GM19463 (cell line): ENCODE results near the gene EZH1.

Source experiments
- ATAC-seq: cut with Tn5 transposase; IDR thresholded peaks from one replicate; pipeline ENCODE4 v1.9.1; 2021; ENCODE audit warnings: mild to moderate bottlenecking, moderate library complexity; ENCODE audit not compliant: unreplicated experiment

EZH1 gene

GRCh38 chr17:42723636-42724035, 21.2 kb downstream of the EZH1 start:
- ATAC-seq = no peak

DNA sequence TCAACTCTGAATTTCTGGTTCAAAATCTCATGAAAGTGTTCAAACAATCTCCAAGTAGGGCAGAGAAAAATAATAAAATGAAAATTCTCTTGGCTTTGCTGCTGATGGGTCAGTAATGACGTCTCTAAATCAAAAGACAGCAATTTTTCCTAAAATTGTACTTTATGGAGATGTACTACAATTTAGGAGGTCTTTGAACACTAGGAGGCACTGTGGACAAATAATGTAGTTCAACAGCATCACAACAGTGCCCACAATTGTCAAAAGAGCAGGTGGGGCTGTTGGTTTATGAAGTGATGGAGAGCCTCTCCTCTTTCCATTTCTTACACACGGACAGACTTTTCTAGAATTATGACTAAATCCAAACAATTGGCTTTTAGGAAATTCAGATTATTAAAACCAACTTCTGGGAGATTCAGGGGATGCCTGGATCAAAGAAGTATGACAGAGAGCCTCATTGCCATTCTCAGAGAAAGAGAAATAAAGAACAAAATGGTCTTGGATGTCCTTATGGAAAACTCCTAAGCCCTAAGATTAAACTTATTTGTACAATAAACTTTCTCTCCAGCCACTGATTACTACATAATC, 23.8 kb downstream of the EZH1 start:
- no peak for ATAC-seq

GRCh38 chr17:42709561-42709960, 35.3 kb downstream of the EZH1 start:
- no peak for ATAC-seq

GRCh38 chr17:42708588-42708987, 36.3 kb downstream of the EZH1 start:
- no peak for ATAC-seq

- ATAC-seq = no peak
These were observed 38.1 kb downstream of the EZH1 start for GRCh38 chr17:42706732-42707131.

DNA sequence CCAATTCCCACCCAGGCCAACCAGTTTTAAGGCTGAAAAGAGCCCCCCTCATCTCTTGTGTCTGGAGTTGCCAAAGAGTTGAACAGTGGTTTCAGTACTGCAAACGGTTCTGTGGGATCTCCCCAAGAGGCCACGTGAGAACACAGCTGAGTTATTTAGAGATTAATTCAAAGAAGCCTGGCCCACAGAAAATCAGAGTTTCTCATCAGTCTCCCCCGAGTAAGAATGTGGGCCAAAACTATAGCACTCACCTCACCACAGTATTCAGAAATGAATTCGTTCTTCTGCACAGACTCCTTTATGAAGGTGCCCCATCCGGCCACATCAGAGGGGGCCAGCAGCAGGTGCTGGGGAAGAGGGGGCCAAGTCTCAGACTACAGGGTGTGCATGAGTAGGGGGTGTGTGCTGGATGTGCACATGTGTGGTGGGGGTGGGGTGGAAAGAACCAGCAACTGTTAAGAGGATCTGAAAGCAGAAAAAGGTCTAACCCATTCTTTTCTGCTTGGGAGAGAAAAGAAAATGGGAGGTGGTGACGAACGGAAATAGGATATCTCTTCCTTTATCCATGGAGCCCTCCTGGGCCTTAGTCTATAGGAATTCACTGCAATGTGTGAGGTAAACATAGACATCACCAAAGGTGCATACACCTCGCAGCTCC, 39.9 kb downstream of the EZH1 start:
- ATAC-seq = peak; percentile 75

GRCh38 chr17:42704490-42704836, 40.4 kb downstream of the EZH1 start:
- peak; percentile 10 for ATAC-seq

- ATAC-seq = no peak
These were observed 42.4 kb downstream of the EZH1 start for GRCh38 chr17:42702446-42702845.

- ATAC-seq = no peak
These were observed 44.1 kb downstream of the EZH1 start for GRCh38 chr17:42700586-42701289.

- ATAC-seq = no peak
These were observed 45.5 kb downstream of the EZH1 start for GRCh38 chr17:42699415-42699740.

- ATAC-seq = no peak
These were observed 46.0 kb downstream of the EZH1 start for GRCh38 chr17:42698736-42699414.

GRCh38 chr17:42697108-42697811, 47.6 kb downstream of the EZH1 start:
- no peak for ATAC-seq

DNA sequence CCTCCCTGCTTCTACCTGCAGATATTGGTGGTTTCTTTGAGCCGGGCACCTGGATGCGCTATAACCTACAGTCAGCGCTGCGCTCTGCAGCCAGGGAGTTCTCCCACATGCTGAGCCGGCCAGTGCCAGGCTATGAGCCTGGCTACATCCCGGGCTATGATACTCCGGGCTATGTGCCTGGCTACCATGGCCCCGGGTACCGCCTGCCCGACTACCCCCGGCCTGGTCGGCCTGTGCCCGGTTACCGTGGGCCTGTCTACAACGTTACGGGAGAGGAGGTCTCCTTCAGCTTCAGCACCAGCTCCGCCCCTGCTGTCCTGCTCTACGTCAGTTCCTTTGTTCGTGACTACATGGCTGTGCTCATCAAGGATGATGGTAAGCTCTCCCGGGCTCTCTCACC, 49.3 kb downstream of the EZH1 start:
- no peak for ATAC-seq

DNA sequence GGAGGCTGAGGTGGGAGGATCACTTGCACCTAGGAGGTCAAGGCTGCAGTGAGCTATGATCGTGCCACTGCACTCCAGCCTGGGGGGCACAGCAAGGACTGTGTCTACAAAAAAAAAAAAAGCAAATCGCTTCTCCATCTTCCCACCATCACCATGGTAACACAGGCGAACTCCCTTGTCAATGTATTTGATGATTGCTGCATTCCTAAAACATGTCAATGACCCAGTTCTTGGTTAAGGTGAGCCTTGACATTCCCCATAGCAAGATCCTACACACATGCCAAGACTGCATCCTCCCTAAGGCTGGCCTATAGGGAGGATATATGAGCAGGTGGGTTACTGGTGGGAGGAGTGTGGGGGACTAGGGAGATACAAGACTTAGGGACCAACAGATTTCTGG, 50.3 kb downstream of the EZH1 start:
- no peak for ATAC-seq

DNA sequence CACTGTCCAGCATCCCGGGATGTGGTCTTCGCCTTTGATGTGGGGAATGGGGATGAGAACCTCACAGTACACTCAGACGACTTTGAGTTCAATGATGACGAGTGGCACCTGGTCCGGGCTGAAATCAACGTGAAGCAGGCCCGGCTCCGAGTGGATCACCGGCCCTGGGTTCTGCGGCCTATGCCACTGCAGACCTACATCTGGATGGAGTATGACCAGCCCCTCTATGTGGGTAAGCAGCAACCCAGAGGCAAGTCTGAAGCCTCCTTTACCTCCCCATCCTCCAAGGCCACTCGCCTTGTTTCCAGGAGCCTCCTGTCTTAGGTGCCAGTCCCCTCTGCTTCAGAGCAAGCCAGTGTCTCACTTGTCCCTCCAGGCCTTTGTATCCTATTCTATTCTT, 52.4 kb downstream of the EZH1 start:
- ATAC-seq = no peak

DNA sequence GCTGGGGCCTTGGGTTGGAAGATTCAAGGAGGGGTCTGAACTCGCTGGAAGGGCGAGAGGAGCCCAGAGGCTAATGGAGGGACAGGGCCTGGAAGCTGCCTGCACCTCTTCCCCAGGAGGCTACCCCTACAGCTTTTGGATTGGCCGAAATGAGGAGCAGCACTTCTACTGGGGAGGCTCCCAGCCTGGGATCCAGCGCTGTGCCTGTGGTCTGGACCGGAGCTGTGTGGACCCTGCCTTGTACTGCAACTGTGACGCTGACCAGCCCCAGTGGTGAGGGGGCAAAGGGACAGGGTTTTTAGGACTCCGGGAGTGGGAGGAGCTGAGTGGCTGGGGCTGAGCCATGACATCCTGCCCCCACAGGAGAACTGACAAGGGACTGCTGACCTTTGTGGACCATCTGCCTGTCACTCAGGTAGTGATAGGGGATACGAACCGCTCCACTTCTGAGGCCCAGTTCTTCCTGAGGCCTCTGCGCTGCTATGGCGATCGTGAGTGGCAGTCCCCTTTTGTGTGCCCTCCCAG, 53.8 kb downstream of the EZH1 start:
- no peak for ATAC-seq

- no peak for ATAC-seq
These were observed 54.2 kb downstream of the EZH1 start for GRCh38 chr17:42690596-42690995.

GRCh38 chr17:42687707-42688320, 57.0 kb downstream of the EZH1 start:
- ATAC-seq = no peak

GRCh38 chr17:42686520-42687128, 58.2 kb downstream of the EZH1 start:
- no peak for ATAC-seq

GRCh38 chr17:42685831-42686230, 59.0 kb downstream of the EZH1 start:
- no peak for ATAC-seq
